Hematopoietic multipotent progenitor cell treated with erythropoietin and hydrocortisone succinate and interleukin-3 and kit ligand, for 15 days (in vitro differentiated cells): Measurements from ENCODE around the gene MBD3L2.
"Not testable (repeated sequence)": the region's sequence is repeated elsewhere in the genome, so short reads cannot be mapped to it uniquely, and the experiment has no call there.

Experiments used
- DNase-seq: peaks from one replicate; pipeline ENCODE4 v3.0.0-alpha.2; 2015; ENCODE audit warnings: low spot score

The MBD3L2 gene

DNA sequence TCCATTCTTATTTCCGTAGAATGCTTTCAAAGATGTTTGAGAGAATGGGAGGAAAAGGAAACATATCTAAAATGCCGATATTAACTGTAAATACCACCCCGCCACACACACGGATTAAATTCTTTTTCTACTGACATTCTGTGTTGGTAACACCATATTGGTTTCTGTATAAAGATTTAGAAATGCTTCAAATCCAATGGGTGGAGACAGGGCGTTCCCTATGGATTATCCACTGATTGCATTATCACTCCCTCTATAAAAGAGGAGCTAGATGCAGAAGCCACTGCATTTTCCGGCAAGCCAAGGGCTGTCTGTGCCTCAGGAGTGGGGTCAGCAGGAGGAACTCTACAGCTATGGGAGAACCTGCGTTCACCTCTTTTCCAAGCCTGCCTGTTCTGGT, at the start of gene MBD3L2:
Gene MBD3L2, plus strand, starts transcription at position 301 of the 400 bp plus-strand sequence. Its CDS starts 53 bp downstream, at position 354.
- not testable (repeated sequence) for DNase-seq

DNA sequence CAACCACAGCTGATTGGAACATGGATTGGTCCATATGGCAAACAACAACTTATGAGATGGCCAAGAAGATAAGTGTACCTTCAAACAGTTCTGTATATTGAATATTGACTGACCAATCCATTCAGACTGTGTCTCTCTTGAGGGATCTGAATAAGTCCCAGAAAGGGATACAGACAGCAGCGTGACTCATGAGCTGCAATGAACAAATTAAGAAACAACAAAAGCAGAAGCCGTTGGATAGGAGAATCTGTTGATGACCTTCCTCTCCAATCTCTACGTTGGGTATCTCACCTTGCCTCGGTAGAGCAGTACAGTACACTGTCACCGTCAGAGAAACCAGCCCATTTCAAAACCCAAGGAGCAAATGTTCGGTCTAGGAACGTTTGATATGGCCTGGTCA, 49.2 kb upstream of the MBD3L2 start:
- no peak for DNase-seq

DNA sequence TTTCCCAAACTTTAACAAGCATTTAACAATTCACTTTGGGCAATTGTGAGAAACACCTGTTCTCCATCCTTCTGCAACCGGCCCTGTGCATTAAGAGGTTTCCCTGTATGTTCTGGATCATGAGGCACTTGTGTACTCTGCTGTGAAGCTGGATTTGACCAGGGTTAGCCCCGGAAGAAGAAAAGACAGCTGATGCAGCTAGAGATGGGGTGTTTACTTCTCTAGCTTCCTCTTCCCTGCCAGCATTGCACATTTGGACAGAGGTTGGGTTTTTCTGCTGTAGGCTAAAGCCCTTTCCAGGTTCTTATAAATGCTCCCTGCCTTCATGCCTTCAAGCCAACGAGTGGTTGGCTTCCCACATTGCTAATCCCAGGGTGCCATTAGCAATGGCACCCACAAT, 48.8 kb upstream of the MBD3L2 start:
- DNase-seq: no peak

DNA sequence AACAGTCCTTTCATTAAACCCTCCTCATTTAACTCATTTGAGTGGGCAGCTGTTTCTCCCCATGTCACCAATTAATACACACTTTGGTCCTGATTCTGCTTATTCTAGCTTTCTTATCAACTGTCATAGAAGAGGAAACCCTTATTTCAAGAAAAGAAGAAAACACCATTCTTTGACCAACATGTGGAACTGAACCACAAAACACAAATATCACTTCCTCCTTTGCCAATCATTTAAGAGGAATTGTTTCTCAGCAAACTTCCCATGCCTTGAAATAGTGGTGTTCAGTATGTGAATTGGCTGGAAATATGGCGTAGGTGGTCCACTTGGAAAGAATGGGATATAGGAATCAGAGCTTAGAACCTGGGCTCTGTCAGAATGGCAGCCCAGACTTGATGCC, 48.3 kb upstream of the MBD3L2 start:
- no peak for DNase-seq

DNA sequence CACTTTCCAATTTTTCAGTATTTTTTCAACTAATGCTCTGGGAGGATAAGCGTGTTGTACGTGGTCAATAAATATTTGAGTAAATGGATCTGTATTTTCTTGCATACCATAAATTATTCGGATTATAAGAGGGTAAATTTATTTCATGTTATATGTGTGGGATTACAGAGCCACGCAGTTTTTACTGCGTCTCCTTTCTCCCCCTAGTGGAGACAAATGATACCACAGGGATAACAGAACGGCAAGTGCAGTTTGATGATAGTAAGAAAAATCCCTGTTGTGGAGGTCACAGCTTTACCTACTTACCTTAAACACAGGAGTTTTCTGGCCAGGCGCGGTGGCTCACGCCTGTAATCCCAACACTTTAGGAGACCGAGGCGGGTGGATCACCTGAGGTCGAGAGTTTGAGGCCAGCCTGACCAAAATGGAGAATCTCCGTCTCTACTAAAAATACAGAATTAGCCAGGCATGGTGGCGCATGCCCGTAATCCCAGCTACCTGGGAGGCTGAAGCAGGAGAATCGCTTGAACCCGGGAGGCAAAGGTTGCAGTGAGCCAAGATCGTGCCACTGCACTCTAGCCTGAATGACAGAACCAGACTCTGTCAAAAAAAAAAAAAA, 44.7 kb upstream of the MBD3L2 start:
- DNase-seq: peak; percentile 23

DNA sequence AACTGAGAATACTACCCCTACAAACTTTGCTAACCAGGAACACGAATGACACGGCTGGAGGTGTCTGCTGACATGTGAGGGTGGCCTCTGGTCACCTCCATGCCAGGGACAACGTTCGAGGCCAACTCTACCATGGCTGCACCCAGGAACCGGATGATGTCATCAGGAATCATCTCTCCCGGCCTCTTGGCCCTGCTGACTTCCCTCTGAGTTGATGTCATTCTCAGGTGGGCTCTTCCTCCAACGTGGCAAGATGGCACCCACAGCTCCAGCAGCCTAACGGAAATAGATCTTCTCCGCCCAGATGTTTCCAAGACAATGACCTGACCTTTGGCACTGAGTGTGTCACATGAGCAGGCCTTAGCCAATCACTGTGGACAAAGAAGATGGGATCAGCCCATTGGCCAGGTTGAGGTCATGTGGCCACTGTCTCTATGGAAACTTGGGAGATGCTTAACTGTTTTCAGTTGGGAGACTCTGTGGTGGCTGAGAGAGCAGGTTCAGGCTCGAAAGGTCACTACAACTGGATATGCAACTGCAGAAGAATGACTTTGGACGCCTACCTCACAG, 42.9 kb upstream of the MBD3L2 start:
- no peak for DNase-seq

DNA sequence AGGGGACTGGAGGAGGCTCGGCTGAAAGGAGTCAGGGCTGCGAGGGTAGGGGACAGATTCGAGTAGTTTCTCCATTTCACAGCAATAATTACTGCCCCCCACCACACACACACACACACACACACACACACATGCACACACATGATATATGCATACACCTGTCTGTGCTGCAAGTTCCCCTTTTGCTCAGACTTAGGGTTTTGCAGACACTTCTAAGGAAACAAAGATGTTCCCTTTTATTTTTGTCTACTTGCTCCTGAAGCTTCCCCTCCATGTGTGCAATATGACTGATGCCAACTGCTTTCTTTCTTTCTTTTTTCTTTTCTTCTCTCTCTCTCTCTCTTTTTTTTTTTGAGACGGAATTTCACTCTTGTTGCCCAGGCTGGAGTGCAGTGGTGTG, 41.3 kb upstream of the MBD3L2 start:
- no peak for DNase-seq

DNA sequence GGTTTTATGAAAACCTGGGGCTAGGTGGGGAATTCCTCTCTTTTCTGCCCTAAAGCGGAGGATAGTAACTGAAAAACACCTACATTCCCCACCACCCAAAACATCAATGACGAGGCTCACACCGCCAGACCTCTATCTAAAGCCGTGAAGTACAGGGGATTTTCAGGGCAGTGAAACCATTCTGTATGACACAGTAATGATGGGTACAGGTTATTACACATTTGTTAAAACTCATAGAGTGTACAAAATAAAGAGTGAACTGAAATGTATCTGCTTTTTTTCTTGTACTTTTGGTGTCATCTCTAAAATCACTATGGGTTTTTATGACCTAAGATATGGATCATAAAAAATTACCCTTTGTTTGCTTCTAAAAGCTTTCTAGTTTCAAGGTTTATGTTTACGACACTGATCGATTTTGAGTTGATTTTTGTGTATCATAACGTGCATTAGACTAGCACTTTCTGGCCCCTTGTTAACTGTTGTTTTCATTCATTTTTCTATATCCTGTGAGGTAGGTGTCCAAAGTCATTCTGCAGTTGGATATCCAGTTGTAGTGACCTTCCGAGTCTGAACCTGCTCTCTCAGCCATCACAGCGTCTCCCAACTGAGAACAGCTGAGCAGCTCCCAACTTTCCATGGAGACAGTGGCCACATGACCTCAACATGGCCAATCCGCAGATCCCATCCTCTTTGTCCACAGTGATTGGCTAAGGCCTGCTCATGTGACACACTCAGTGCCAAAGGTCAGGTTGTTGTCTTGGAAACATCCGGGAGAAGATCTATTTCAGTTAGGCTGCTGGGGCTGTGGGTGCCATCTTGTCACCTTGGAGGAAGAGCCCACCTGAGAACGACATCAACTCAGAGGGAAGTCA, 38.2 kb upstream of the MBD3L2 start:
- DNase-seq: no peak

DNA sequence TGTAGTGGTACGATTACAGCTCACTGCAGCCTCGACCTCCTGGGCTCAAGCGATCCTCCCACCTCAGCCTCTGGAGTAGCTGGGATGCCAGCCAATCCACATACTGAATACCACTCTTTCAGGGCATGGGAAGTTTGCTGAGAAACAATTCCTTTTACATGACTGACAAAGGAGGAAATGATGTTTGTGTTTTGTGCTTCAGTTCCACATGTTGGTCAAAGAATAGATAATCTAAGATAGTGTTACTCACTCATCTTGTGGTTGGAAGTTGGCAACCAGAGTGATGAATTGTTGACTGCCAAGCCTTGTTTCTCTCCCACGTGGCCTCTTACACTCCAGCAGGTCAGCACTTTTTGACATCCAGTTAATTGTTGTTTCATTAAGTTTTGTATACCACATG, 35.4 kb upstream of the MBD3L2 start:
- no peak for DNase-seq

DNA sequence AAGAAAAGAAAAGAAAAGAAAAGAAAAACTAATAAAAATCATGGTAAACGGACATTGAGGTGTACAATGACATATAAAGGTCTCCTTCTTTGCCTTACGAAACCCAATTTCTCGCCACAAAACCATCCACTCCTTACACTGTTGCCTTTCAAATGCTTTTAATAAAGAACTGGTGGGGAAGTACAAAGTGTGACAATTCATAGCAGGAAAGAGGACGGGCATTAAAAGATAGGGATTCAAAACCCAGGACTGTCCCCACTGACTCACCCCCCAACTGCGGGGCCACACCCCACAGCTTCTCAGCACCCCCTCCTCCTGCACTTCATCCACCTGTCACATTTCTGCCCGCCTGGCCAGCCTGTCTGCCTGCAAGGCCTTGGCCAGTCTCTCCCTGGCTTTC, 30.3 kb upstream of the MBD3L2 start:
- DNase-seq: no peak

DNA sequence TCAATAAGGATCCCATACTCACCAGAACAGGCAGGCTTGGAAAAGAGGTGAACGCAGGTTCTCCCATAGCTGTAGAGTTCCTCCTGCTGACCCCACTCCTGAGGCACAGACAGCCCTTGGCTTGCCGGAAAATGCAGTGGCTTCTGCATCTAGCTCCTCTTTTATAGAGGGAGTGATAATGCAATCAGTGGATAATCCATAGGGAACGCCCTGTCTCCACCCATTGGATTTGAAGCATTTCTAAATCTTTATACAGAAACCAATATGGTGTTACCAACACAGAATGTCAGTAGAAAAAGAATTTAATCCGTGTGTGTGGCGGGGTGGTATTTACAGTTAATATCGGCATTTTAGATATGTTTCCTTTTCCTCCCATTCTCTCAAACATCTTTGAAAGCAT, 27.8 kb upstream of the MBD3L2 start, which contains the start of gene MBD3L2B:
Gene MBD3L2B, minus strand, starts transcription at position 101 of the 400 bp plus-strand sequence. Its CDS starts 34 bp downstream, at position 67.
- DNase-seq: not testable (repeated sequence)

DNA sequence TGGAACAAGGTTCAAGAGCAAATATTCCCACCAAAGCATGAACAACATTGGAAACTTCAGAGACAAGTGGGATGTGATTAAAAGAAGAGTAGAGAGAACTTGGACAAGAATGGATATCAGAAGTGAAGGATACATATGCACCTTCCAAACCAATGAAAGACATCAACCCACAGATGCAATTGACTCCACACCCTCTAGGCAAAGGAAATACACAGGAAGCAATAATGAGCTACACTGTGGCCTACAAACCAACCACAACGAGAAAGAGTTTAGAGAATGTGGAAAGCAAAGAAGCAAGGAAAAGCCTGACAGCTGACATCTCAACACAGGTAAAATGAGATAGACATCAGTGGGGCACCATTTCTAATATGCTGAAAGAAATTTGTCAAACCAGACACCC, 20.3 kb upstream of the MBD3L2 start:
- DNase-seq: not testable (repeated sequence)

DNA sequence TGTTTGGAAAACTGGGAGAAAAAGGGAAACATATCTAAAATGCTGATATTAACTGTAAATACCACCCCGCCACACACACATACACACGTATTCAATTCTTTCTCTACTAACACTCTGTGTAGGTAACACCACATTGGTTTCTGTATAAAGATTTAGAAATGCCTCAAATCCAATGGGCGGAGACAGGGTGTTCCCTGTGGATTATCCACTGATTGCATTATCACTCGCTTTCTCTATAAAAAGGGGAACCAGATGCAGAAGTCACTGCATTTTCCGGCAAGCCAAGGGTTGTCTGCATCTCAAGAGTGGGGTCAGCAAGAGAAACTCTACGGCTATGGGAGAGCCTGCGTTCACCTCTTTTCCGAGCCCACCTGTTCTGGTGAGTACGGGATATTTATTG, 18.8 kb upstream of the MBD3L2 start, which contains the start of gene MBD3L5:
Gene MBD3L5, plus strand, starts transcription at position 301 of the 400 bp plus-strand sequence. Its CDS starts 34 bp downstream, at position 335.
- not testable (repeated sequence) for DNase-seq

DNA sequence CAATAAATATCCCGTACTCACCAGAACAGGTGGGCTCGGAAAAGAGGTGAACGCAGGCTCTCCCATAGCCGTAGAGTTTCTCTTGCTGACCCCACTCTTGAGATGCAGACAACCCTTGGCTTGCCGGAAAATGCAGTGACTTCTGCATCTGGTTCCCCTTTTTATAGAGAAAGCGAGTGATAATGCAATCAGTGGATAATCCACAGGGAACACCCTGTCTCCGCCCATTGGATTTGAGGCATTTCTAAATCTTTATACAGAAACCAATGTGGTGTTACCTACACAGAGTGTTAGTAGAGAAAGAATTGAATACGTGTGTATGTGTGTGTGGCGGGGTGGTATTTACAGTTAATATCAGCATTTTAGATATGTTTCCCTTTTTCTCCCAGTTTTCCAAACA, 9.0 kb upstream of the MBD3L2 start, which contains the start of gene MBD3L4:
Gene MBD3L4, minus strand, starts transcription at position 101 of the 400 bp plus-strand sequence. Its CDS starts 35 bp downstream, at position 66.
- DNase-seq: not testable (repeated sequence)

DNA sequence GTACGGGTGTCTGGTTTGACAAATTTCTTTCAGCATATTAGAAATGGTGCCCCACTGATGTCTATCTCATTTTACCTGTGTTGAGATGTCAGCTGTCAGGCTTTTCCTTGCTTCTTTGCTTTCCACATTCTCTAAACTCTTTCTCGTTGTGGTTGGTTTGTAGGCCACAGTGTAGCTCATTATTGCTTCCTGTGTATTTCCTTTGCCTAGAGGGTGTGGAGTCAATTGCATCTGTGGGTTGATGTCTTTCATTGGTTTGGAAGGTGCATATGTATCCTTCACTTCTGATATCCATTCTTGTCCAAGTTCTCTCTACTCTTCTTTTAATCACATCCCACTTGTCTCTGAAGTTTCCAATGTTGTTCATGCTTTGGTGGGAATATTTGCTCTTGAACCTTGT, 7.6 kb upstream of the MBD3L2 start:
- DNase-seq: not testable (repeated sequence)

DNA sequence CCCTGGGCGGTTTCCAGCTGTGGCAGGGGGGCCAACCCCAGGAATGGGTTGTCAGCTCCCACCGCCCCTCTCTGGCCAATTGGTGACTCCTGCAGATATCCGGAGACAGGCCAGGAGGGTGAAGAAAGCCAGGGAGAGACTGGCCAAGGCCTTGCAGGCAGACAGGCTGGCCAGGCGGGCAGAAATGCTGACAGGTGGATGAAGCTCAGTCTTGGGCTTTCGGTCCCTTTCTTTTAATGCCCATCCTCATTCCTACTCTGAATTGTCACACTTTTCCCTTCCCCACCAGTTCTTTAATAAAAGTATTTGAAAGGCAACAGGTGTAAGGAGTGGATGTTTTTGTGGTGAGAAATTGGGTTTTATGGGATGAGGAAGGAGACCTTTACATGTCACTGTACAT, 2.3 kb downstream of the MBD3L2 start:
- not testable (repeated sequence) for DNase-seq

DNA sequence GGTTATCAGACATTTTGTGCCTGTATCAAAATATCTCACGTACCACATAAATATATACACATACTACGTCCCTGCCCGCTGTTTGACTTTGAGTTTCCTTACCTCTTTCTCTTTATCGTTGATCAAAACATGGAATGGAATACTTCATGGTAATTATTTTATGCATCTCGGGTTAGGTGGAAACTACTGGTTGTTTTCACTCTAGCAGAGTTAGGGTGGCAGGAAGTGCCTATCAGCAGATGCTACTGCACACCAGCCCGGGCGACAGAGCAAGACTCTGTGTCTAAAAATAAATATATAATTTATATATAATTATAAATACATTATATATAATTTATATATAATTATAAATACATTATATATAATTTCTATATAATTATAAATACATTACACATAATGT, 3.8 kb downstream of the MBD3L2 start:
- DNase-seq: not testable (repeated sequence)

DNA sequence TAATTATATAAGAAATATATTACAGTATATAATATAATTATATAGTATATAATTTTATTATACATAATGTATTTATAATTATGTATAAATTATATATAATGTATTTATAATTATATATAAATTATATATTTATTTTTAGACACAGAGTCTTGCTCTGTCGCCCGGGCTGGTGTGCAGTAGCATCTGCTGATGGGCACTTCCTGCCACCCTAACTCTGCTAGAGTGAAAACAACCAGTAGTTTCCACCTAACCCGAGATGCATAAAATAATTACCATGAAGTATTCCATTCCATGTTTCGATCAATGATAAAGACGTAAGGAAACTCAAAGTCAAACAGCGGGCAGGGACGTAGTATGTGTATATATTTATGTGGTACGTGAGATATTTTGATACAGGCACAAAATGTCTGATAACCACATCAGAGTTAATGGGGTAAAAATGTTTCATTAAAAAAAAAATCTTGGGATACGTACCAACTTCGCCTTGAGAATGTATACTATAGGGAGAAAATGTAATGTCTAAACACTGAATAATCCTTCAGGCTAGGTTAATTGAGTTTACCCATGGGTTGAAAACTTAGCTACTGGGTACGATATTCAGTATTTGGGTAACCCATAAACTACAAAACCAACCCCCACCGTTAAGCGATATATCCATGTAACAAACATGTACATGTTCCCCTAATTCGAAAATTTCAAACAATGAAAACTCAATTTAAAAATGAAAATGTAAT, 5.7 kb downstream of the MBD3L2 start:
- DNase-seq: not testable (repeated sequence)

DNA sequence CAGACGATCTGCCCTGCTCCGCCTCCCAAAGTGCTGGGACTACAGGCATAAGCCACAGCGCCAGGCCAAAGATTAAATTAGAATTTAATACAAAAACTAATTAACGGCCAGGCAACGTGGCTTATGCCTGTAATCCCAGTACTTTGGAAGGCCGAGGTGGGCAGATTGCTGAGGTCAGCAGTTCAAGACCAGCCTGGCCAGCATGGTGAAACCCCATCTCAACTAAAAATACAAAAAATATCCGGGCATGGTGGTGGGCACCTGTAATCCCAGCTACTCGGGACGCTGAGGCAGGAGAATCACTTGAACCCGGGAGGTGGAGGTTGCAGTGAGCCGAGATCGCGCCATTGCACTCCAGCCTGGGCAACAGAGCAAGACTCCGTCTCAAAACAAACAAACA, 6.6 kb downstream of the MBD3L2 start:
- DNase-seq: not testable (repeated sequence)

DNA sequence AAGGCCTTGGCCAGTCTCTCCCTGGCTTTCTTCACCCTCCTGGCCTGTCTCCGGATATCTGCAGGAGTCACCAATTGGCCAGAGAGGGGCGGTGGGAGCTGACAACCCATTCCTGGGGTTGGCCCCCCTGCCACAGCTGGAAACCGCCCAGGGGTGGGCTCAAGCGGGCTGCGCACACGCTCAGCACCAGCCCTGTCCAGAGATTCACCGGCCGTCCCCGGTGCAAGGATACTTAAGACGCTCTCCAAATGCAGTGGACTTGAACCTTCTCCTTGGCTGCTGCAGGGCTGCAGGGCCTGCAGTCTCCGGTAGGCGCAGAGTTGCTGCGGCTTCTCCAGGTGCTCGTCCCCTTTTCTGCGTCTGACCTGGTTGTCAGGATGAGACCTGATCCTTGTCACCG, 7.2 kb downstream of the MBD3L2 start:
- DNase-seq: not testable (repeated sequence)

DNA sequence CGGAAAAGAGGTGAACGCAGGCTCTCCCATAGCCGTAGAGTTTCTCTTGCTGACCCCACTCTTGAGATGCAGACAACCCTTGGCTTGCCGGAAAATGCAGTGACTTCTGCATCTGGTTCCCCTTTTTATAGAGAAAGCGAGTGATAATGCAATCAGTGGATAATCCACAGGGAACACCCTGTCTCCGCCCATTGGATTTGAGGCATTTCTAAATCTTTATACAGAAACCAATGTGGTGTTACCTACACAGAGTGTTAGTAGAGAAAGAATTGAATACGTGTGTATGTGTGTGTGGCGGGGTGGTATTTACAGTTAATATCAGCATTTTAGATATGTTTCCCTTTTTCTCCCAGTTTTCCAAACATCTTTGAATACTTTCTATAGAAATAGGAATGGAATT, 9.5 kb downstream of the MBD3L2 start, which contains the start of gene MBD3L3:
Gene MBD3L3, minus strand, starts transcription at position 101 of the 400 bp plus-strand sequence. Its CDS starts 71 bp downstream, at position 30.
- not testable (repeated sequence) for DNase-seq

DNA sequence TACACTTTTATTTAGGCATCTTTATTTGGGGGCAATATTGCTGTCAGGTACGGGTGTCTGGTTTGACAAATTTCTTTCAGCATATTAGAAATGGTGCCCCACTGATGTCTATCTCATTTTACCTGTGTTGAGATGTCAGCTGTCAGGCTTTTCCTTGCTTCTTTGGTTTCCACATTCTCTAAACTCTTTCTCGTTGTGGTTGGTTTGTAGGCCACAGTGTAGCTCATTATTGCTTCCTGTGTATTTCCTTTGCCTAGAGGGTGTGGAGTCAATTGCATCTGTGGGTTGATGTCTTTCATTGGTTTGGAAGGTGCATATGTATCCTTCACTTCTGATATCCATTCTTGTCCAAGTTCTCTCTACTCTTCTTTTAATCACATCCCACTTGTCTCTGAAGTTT, 10.9 kb downstream of the MBD3L2 start:
- DNase-seq: not testable (repeated sequence)
